HepG2 (cell line): ENCODE data around the gene CACNG5. TPM values are rescaled to one million over a fixed set of nuclear protein-coding genes. Genes with fewer than 3 reads are reported as not detected.

Experiments used
- CHD4 ChIP-seq: fragments of 200-600 bp; sonication (generic); IDR thresholded peaks from 2 replicates; pipeline ENCODE4 v1.7.0; 2017; ENCODE audit warnings: mild to moderate bottlenecking, low read length, borderline replicate concordance
- DPF2 ChIP-seq: sonication (generic); formaldehyde crosslinking; IDR thresholded peaks from 2 replicates; pipeline ENCODE4 v1.4.0; 2020; ENCODE audit warnings: mild to moderate bottlenecking, low read depth, missing genetic modification reagents, borderline replicate concordance
- EED ChIP-seq: sonication (generic); formaldehyde crosslinking; IDR thresholded peaks from 2 replicates; pipeline ENCODE4 v1.5.0; 2020; ENCODE audit warnings: mild to moderate bottlenecking, missing genetic modification reagents
- ELF4 ChIP-seq: sonication (generic); formaldehyde crosslinking; IDR thresholded peaks from 2 replicates; pipeline ENCODE4 v1.5.0; 2020; ENCODE audit warnings: missing genetic modification reagents, mild to moderate bottlenecking, moderate library complexity, borderline replicate concordance
- GABPA ChIP-seq, 2 experiments: IDR thresholded peaks; 2 replicates each; pipeline ENCODE4 v1.6.1; 2011 to 2016; ENCODE audit warnings: low read depth in 2 of 2, low read length in 1 of 2, missing biosample characterization in 1 of 2, missing genetic modification characterization in 1 of 2
- GTF3A ChIP-seq: sonication (generic); formaldehyde crosslinking; conservative IDR thresholded peaks from 2 replicates; pipeline ENCODE4 v1.4.0; 2020; ENCODE audit warnings: mild to moderate bottlenecking, missing genetic modification reagents
- HOXA5 ChIP-seq: sonication (generic); formaldehyde crosslinking; IDR thresholded peaks from 2 replicates; pipeline ENCODE4 v1.4.0; 2020; ENCODE audit warnings: missing genetic modification reagents
- RARA ChIP-seq: IDR thresholded peaks from 2 replicates; pipeline ENCODE4 v1.6.1; 2016; ENCODE audit warnings: missing genetic modification reagents, missing compliant biosample characterization
- RBFOX2 ChIP-seq: fragments of 200-400 bp; formaldehyde crosslinking; IDR thresholded peaks from 2 replicates; pipeline ENCODE4 v1.6.1; 2017; ENCODE audit warnings: low read depth, mild to moderate bottlenecking, low read length
- RBM39 ChIP-seq: fragments of 200-400 bp; formaldehyde crosslinking; IDR thresholded peaks from one replicate; pipeline ENCODE4 v1.6.1; 2018; ENCODE audit warnings: antibody characterized with exemption, mild to moderate bottlenecking, low read depth, low read length; ENCODE audit not compliant: poor library complexity, severe bottlenecking
- SSRP1 ChIP-seq: IDR thresholded peaks from 2 replicates; pipeline ENCODE4 v1.6.1; 2016; ENCODE audit warnings: control low read depth
- ZFP41 ChIP-seq: sonication (generic); formaldehyde crosslinking; IDR thresholded peaks from 2 replicates; pipeline ENCODE4 v1.4.0; 2020; ENCODE audit warnings: mild to moderate bottlenecking, missing genetic modification reagents, borderline replicate concordance
- ZNF121 ChIP-seq: sonication (generic); formaldehyde crosslinking; IDR thresholded peaks from 2 replicates; pipeline ENCODE4 v1.5.0; 2020; ENCODE audit warnings: mild to moderate bottlenecking, missing genetic modification reagents
- ZNF124 ChIP-seq: sonication (generic); formaldehyde crosslinking; IDR thresholded peaks from 2 replicates; pipeline ENCODE4 v1.4.0; 2020; ENCODE audit warnings: missing genetic modification reagents
- ZNF546 ChIP-seq: sonication (generic); formaldehyde crosslinking; conservative IDR thresholded peaks from 2 replicates; pipeline ENCODE4 v1.8.1; 2023; ENCODE audit warnings: mild to moderate bottlenecking, missing genetic modification reagents
- ZNF569 ChIP-seq: sonication (generic); formaldehyde crosslinking; IDR thresholded peaks from 2 replicates; pipeline ENCODE4 v1.5.0; 2020; ENCODE audit warnings: mild to moderate bottlenecking, missing genetic modification reagents, moderate library complexity, borderline replicate concordance
- ZNF607 ChIP-seq: sonication (generic); formaldehyde crosslinking; IDR thresholded peaks from 2 replicates; pipeline ENCODE4 v1.5.1; 2020; ENCODE audit warnings: missing genetic modification reagents, mild to moderate bottlenecking, borderline replicate concordance
- polyA plus RNA-seq, 8 experiments: library from polyadenylated mRNA; depleted of rRNA in 3 of 8; stranded (reverse) in 7 of 8; unstranded in 1 of 8; fragments of >200 nt; fragmentation: Illumina TruSeq in 4 of 8; extraction: Trizol in 4 of 8; gene quantifications; 2 replicates each; pipeline versions ENCODE4 v1.2.1 to v1.2.3, GENCODE V29; 2011 to 2016; ENCODE audit warnings: low read depth in 4 of 8, missing spikeins in 1 of 8, mixed read lengths in 1 of 8; ENCODE audit not compliant: insufficient read depth in 1 of 8
- total RNA-seq, 5 experiments: library from RNA; depleted of rRNA; stranded (reverse); fragments of >200 nt; fragmentation: Illumina TruSeq; extraction: Trizol; gene quantifications; 2 replicates each; pipeline ENCODE4 v1.2.3, GENCODE V29; 2016; ENCODE audit warnings: low read depth in 1 of 5
- TF ChIP-seq, protein P1 (sequence below): sonication (generic); formaldehyde crosslinking; IDR thresholded peaks from 2 replicates; pipeline ENCODE4 v1.5.0; 2020; ENCODE audit warnings: mild to moderate bottlenecking, missing genetic modification reagents, borderline replicate concordance
- TF ChIP-seq, protein P2 (sequence below): sonication (generic); formaldehyde crosslinking; IDR thresholded peaks from 2 replicates; pipeline ENCODE4 v1.8.0; 2022; ENCODE audit warnings: low read depth, missing genetic modification reagents
- TF ChIP-seq, protein P3 (sequence below): sonication (generic); formaldehyde crosslinking; IDR thresholded peaks from 2 replicates; pipeline ENCODE4 v1.4.0; 2020; ENCODE audit warnings: missing genetic modification reagents

The CACNG5 gene
- total and polyA plus RNA-seq, 2 of the 13 experiments (the other 11 are each of a cell fraction or from before 2014, with no cell fraction given) = not detected

DNA sequence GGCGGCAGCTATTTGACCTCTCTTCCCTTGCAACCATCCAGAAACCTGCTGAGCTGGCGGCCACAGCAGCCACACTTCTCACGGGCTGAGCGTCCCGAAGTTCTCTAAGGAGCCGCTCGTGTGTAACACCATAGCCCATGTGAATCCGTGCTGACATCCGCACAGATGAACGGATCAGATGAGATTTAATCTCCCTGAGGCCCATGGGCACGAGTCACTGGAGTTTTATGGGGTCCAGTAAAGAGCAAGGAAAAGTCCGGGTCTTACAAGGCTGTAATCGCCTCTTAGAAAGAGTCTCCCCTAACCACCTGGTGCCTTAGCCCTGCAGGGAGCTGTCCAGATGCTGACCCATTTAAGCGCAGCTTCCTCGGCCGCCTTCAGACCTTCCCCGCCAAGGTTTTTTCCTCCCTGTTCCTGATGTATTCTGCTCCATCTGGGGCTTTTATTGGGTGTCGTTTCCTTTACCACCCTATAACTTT is 5.5 kb upstream of the CACNG5 start (continued):
- TF ChIP-seq ELF4 = no peak
- no peak for TF ChIP-seq ZNF124 (CRISPR knock-in tag)
- no peak for TF ChIP-seq SSRP1 (CRISPR knock-in tag)
- TF ChIP-seq, protein P1, sequence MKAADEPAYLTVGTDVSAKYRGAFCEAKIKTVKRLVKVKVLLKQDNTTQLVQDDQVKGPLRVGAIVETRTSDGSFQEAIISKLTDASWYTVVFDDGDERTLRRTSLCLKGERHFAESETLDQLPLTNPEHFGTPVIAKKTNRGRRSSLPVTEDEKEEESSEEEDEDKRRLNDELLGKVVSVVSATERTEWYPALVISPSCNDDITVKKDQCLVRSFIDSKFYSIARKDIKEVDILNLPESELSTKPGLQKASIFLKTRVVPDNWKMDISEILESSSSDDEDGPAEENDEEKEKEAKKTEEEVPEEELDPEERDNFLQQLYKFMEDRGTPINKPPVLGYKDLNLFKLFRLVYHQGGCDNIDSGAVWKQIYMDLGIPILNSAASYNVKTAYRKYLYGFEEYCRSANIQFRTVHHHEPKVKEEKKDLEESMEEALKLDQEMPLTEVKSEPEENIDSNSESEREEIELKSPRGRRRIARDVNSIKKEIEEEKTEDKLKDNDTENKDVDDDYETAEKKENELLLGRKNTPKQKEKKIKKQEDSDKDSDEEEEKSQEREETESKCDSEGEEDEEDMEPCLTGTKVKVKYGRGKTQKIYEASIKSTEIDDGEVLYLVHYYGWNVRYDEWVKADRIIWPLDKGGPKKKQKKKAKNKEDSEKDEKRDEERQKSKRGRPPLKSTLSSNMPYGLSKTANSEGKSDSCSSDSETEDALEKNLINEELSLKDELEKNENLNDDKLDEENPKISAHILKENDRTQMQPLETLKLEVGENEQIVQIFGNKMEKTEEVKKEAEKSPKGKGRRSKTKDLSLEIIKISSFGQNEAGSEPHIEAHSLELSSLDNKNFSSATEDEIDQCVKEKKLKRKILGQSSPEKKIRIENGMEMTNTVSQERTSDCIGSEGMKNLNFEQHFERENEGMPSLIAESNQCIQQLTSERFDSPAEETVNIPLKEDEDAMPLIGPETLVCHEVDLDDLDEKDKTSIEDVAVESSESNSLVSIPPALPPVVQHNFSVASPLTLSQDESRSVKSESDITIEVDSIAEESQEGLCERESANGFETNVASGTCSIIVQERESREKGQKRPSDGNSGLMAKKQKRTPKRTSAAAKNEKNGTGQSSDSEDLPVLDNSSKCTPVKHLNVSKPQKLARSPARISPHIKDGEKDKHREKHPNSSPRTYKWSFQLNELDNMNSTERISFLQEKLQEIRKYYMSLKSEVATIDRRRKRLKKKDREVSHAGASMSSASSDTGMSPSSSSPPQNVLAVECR (CRISPR knock-in tag) = no peak
- TF ChIP-seq RARA = no peak
- TF ChIP-seq, protein P2, sequence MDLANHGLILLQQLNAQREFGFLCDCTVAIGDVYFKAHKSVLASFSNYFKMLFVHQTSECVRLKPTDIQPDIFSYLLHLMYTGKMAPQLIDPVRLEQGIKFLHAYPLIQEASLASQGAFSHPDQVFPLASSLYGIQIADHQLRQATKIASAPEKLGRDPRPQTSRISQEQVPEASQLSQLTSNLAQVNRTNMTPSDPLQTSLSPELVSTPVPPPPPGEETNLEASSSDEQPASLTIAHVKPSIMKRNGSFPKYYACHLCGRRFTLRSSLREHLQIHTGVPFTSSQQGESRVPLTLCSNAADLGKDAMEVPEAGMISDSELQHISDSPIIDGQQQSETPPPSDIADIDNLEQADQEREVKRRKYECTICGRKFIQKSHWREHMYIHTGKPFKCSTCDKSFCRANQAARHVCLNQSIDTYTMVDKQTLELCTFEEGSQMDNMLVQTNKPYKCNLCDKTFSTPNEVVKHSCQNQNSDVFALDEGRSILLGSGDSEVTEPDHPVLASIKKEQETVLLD (CRISPR knock-in tag) = no peak
- TF ChIP-seq, protein P3, sequence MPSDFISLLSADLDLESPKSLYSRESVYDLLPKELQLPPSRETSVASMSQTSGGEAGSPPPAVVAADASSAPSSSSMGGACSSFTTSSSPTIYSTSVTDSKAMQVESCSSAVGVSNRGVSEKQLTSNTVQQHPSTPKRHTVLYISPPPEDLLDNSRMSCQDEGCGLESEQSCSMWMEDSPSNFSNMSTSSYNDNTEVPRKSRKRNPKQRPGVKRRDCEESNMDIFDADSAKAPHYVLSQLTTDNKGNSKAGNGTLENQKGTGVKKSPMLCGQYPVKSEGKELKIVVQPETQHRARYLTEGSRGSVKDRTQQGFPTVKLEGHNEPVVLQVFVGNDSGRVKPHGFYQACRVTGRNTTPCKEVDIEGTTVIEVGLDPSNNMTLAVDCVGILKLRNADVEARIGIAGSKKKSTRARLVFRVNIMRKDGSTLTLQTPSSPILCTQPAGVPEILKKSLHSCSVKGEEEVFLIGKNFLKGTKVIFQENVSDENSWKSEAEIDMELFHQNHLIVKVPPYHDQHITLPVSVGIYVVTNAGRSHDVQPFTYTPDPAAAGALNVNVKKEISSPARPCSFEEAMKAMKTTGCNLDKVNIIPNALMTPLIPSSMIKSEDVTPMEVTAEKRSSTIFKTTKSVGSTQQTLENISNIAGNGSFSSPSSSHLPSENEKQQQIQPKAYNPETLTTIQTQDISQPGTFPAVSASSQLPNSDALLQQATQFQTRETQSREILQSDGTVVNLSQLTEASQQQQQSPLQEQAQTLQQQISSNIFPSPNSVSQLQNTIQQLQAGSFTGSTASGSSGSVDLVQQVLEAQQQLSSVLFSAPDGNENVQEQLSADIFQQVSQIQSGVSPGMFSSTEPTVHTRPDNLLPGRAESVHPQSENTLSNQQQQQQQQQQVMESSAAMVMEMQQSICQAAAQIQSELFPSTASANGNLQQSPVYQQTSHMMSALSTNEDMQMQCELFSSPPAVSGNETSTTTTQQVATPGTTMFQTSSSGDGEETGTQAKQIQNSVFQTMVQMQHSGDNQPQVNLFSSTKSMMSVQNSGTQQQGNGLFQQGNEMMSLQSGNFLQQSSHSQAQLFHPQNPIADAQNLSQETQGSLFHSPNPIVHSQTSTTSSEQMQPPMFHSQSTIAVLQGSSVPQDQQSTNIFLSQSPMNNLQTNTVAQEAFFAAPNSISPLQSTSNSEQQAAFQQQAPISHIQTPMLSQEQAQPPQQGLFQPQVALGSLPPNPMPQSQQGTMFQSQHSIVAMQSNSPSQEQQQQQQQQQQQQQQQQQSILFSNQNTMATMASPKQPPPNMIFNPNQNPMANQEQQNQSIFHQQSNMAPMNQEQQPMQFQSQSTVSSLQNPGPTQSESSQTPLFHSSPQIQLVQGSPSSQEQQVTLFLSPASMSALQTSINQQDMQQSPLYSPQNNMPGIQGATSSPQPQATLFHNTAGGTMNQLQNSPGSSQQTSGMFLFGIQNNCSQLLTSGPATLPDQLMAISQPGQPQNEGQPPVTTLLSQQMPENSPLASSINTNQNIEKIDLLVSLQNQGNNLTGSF = no peak
- TF ChIP-seq ZFP41 (CRISPR knock-in tag) = no peak
- TF ChIP-seq GTF3A (CRISPR knock-in tag) = no peak
- no peak for TF ChIP-seq CHD4
- TF ChIP-seq EED (CRISPR knock-in tag) = no peak
- no peak for TF ChIP-seq HOXA5
- no peak for TF ChIP-seq RBFOX2
- TF ChIP-seq ZNF546 = no peak
- no peak for TF ChIP-seq ZNF569 (CRISPR knock-in tag)
- no peak for TF ChIP-seq ZNF121 (CRISPR knock-in tag)
- TF ChIP-seq ZNF607 (CRISPR knock-in tag) = no peak
- no peak for TF ChIP-seq DPF2 (CRISPR knock-in tag)
- TF ChIP-seq RBM39 = no peak
- TF ChIP-seq GABPA (IDR thresholded peaks at IDR 0.05; ENCODE audit: low read depth, low read length) = no peak
- TF ChIP-seq GABPA (CRISPR knock-in tag; IDR thresholded peaks at IDR 0.05; ENCODE audit: low read depth) = no peak
